ENCODE data around the gene CTIF. TPM values are rescaled to one million over a fixed set of nuclear protein-coding genes. Genes with fewer than 3 reads are reported as not detected.

Gene CTIF
- total RNA-seq, 2 donors from 2014 or later: 30.6 to 61.2 TPM

DNA sequence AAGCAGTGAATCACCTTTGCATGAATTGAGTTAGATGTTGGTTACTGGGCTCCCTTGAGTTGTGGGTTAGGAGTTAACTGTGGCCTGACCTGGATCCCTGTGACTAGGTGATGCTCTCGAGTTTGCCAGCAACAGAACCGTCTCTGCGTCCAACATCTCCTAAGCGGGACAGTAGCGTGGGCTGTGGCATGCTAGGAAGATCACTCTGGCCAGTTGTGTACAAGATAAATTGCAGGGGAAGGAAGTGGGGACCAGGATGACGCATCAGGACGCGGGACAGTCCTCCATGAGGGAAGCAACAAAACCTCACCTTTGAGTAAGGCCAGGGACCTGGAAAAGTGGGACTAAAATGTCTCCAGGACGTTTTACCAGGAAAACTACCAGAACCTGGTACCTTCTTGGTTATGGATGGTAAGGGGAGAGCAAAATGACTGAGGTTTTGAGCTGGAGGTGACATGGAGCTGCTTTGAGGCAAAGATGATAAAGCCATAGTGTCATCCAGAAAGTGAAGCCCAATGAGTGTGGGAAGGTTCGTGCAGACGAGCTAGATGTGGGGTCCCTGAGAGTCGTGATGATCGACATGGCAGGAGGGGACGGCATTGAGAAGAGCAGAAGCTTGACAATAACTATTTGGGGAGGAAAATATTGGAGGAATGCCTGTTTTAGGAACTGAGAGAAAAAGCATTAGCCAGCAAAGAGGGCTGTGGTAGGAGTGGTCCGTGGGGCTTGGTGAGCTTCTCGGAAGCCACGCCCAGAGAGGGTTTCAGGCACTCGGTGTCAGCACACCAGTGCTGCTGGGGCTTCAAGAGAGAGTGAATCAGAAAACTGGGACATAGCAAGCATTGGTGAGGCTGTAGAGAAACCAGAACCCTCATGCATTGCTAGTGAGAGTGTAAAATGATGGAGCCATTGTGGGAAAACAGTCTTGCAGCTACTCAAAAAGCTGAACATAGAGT lies 316.9 kb downstream of the CTIF start:
- DNase-seq (ENCODE audit: low spot score): peak; percentile 84
- Histone ChIP-seq H3K4me1 (peaks cover 0 to 60% of the 10 kb centered on the region in 2 donors), H3K4me3 (no peak overlapping the region), H3K36me3 (no peaks in the 10 kb centered on the region), H3K9me3 (no peaks in the 10 kb centered on the region), H3K27ac (peak overlapping the region in 1 of 2 donors; percentile 1), H3K27me3 (no peaks in the 10 kb centered on the region)
- TF ChIP-seq, protein P1, sequence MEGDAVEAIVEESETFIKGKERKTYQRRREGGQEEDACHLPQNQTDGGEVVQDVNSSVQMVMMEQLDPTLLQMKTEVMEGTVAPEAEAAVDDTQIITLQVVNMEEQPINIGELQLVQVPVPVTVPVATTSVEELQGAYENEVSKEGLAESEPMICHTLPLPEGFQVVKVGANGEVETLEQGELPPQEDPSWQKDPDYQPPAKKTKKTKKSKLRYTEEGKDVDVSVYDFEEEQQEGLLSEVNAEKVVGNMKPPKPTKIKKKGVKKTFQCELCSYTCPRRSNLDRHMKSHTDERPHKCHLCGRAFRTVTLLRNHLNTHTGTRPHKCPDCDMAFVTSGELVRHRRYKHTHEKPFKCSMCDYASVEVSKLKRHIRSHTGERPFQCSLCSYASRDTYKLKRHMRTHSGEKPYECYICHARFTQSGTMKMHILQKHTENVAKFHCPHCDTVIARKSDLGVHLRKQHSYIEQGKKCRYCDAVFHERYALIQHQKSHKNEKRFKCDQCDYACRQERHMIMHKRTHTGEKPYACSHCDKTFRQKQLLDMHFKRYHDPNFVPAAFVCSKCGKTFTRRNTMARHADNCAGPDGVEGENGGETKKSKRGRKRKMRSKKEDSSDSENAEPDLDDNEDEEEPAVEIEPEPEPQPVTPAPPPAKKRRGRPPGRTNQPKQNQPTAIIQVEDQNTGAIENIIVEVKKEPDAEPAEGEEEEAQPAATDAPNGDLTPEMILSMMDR (IDR thresholded peaks at IDR 0.05): no peak

DNA sequence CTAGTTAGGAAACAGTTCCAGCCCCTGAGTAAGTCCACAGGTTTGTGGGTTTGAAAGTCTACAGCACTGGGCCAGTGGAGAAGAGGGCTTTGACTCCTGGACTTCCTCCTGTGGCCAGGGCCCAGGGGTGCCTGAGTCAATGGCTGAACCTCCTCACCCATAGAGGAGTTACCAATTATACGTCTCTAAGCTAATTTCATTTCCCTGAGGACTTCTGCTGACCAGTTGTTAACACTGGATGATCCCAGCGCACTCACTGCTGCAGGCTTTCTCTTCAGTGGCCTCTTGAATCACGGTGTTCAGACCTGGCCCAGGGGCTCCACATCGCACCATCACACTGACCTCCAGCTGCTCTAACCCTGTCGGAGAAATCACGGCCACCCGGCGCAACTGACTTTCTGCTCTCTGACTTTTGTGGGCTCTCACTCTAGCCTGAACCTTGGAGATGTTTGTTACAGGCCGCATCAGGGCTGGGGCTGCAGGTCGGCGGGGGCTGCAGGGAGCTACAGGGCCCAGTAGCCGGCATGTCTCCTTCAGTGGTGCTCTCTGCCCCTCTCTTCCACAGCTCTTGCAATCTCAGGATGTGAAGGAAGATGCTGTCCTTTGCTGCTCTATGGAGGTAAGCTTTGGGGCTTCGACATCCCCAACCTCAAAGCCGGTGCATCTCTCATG lies 318.3 kb downstream of the CTIF start:
- H3K27me3 ChIP-seq: no peaks in the 10 kb centered on the region
- TF ChIP-seq, protein P1 (IDR thresholded peaks at IDR 0.05): no peak
- H3K27ac ChIP-seq: no peak overlapping the region
- peaks cover 1% of the 10 kb centered on the region for H3K36me3 ChIP-seq
- H3K9me3 ChIP-seq: no peaks in the 10 kb centered on the region
- no peak overlapping the region for H3K4me3 ChIP-seq
- peaks cover 0 to 45% of the 10 kb centered on the region in 2 donors for H3K4me1 ChIP-seq
- no peak for DNase-seq (ENCODE audit: low spot score)

DNA sequence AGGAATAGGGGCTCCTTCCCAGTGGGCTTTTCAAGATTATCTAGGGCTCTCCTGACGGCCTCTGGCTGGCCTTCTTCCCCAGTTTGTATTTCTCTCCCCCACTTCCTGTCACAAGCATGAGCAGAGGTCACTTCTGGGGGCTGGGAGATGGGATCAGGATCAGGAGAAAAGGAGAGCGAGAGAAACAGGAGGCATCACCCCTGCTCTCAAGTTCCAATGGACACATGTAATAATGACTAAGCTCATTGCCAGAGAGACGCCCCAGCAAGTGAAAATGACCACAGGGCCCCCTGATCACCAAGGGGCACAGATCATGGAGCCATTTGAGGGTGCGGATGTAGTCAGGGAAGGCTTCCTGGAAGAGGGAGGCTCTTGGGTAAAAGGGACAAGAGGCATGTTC lies 319.8 kb downstream of the CTIF start:
- DNase-seq (ENCODE audit: low spot score): no peak
- no peak overlapping the region for H3K27ac ChIP-seq
- H3K4me3 ChIP-seq: no peak overlapping the region
- TF ChIP-seq, protein P1 (IDR thresholded peaks at IDR 0.05): no peak
- H3K4me1 ChIP-seq: peaks cover 0 to 30% of the 10 kb centered on the region in 2 donors
- H3K27me3 ChIP-seq: no peaks in the 10 kb centered on the region
- no peaks in the 10 kb centered on the region for H3K9me3 ChIP-seq
- H3K36me3 ChIP-seq: peaks cover 4% of the 10 kb centered on the region

DNA sequence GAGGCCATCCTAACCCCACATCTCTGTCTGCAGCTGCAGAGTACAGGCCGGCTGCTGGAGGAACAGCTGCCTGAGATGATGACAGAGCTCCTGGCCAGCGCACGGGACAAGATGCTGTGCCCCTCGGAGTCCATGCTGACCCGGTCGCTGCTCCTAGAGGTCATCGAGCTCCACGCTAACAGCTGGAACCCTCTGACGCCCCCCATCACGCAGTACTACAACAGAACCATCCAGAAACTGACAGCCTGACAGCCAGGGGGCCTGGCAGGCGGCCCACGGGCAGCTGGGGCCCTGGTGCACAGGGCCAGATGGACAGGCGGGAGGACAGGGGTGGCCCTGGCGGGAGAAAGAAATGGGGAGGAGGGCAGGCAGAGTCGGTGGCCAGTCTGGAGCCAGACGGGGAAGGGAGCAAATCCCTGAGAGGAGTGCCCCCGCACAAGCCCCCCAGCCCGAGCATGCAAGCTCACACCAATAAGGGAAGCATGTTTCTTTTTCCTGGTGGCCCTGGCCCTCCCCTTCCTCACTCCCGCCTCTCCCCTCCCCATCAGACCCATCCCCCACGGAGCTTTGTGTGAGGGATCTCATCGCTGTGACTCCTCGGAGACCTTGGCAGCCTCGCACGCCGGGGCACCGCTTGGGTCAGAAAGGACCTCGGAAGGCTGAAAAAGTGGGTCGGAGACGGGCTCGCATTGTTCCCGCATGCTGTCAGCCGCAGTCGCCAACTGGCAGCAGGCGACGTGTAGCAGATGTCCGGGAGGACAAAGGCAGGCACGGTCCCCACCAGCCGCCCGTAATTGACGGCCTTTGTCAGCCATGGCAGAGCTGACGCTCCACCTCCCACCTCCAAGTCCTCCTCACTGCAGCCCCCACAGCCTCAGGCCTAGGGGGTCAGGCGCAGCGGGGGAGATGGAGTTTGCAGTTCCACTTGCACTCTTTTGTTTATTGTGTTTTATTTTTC lies 320.8 kb downstream of the CTIF start:
- no peak for DNase-seq (ENCODE audit: low spot score)
- Histone ChIP-seq H3K27me3 (no peaks in the 10 kb centered on the region), H3K27ac (peak overlapping the region; percentile 4 to 35), H3K4me1 (peaks cover 0 to 23% of the 10 kb centered on the region in 2 donors), H3K4me3 (peak overlapping the region in 1 of 2 donors; percentile 9), H3K9me3 (no peaks in the 10 kb centered on the region), H3K36me3 (peaks cover 4% of the 10 kb centered on the region)
- TF ChIP-seq, protein P1 (IDR thresholded peaks at IDR 0.05): no peak

Measured in right atrium auricular region (tissue), 2 donors.